ENCODE data around the gene UNKL. TPM values are rescaled to one million over a fixed set of nuclear protein-coding genes. Genes with fewer than 3 reads are reported as not detected.
A peak's percentile ranks its signal among the peaks of the same experiment; 100 is the strongest.

The UNKL gene, protein sequence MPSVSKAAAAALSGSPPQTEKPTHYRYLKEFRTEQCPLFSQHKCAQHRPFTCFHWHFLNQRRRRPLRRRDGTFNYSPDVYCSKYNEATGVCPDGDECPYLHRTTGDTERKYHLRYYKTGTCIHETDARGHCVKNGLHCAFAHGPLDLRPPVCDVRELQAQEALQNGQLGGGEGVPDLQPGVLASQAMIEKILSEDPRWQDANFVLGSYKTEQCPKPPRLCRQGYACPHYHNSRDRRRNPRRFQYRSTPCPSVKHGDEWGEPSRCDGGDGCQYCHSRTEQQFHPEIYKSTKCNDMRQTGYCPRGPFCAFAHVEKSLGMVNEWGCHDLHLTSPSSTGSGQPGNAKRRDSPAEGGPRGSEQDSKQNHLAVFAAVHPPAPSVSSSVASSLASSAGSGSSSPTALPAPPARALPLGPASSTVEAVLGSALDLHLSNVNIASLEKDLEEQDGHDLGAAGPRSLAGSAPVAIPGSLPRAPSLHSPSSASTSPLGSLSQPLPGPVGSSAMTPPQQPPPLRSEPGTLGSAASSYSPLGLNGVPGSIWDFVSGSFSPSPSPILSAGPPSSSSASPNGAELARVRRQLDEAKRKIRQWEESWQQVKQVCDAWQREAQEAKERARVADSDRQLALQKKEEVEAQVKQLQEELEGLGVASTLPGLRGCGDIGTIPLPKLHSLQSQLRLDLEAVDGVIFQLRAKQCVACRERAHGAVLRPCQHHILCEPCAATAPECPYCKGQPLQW
- 10 to 100 TPM; 31.3 to 32.8 TPM for total RNA-seq

GRCh38 chr16:1414532-1415260 lies at the start of gene UNKL:
Gene UNKL (minus strand): TSS chr16:1414704. CDS start chr16:1414691, 13 bp downstream.
- Mint-ChIP-seq H3K4me3 (peak within 1 kb of the TSS; percentile 81), H3K9me3 (ENCODE audit: low read depth) (no peaks in the 10 kb centered on the region), H3K36me3 (ENCODE audit: low read depth) (peaks cover 4% of the 10 kb centered on the region), H3K27ac (peak within 1 kb of the TSS; percentile 81), H3K4me1 (peaks cover 21% of the 10 kb centered on the region), H3K27me3 (no peaks in the 10 kb centered on the region)
- ChIA-PET CTCF (interaction anchor here (0.5 kb wide), 1 partner anchor 1300 kb away, joined by 3 read pairs; no protein-coding TSS in a partner anchor), POLR2A (interaction anchor here (0.6 kb wide), 1 partner anchor 608 kb away, joined by 5 read pairs; no protein-coding TSS in a partner anchor)
- intact Hi-C loops (cut with DNase I, micrococcal nuclease), result loop anchor here (1.0 to 5.0 kb wide), 5 partner anchors 35 to 827 kb away; partner anchors contain the start of genes FAHD1 (in 1 of the 2), HAGH (in 1 of the 2) and UBE2I (in 1 of the 2)
- DNase-seq (peak; percentile 91), ATAC-seq (peak; percentile 64)

GRCh38 chr16:1461146-1461545 lies 46.6 kb upstream of the UNKL start:
- intact Hi-C loops (cut with DNase I, micrococcal nuclease), result no loop called here
- ChIA-PET CTCF (interaction anchor here (0.6 kb wide), 1 partner anchor 109 kb away, joined by 3 read pairs; no protein-coding TSS in a partner anchor), POLR2A (no interaction called here)
- Mint-ChIP-seq H3K27ac (no peak overlapping the region), H3K4me3 (no peak overlapping the region), H3K27me3 (no peaks in the 10 kb centered on the region), H3K4me1 (peaks cover 7% of the 10 kb centered on the region), H3K36me3 (ENCODE audit: low read depth) (peaks cover 6% of the 10 kb centered on the region), H3K9me3 (ENCODE audit: low read depth) (no peaks in the 10 kb centered on the region)
- DNase-seq (no peak), ATAC-seq (no peak)

- DNase-seq (no peak), ATAC-seq (no peak)
- Mint-ChIP-seq H3K27ac (no peak overlapping the region), H3K4me3 (no peak overlapping the region), H3K9me3 (ENCODE audit: low read depth) (no peaks in the 10 kb centered on the region), H3K27me3 (no peaks in the 10 kb centered on the region), H3K36me3 (ENCODE audit: low read depth) (peaks cover 6% of the 10 kb centered on the region), H3K4me1 (peaks cover 7% of the 10 kb centered on the region)
- intact Hi-C loops (cut with DNase I, micrococcal nuclease), result no loop called here
- CTCF ChIA-PET, result interaction anchor here (0.6 kb wide), 1 partner anchor 109 kb away, joined by 3 read pairs; no protein-coding TSS in a partner anchor
- POLR2A ChIA-PET, result no interaction called here
Observed at GRCh38 chr16:1460602-1461138, 46.2 kb upstream of the UNKL start.

DNA sequence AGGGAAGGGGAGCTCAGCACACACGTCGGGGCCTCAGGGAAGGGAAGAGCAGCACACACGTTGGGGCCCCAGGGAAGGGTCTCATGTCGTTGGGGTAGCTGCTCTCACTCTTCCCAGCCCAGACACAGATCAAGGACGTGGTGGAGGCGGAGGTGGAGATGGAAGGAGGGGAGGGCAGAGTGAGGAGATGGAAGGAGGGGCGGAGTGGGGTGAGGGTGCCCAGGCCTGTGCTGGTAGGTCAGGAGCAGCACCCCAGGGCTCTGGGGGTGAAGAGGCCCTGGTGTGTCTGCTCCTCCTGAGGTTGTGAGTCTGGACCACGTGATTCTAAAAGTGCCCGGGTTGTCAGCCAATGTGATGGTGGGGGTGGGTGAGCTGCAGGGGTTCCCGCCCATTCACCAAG lies 45.5 kb upstream of the UNKL start:
- no peaks in the 10 kb centered on the region for H3K9me3 Mint-ChIP-seq (ENCODE audit: low read depth)
- H3K36me3 Mint-ChIP-seq (ENCODE audit: low read depth), result peaks cover 8% of the 10 kb centered on the region
- POLR2A ChIA-PET, result no interaction called here
- ATAC-seq (no peak), DNase-seq (no peak)
- CTCF ChIA-PET, result no interaction called here
- intact Hi-C loops (cut with DNase I, micrococcal nuclease), result no loop called here
- H3K4me3 Mint-ChIP-seq, result no peak overlapping the region
- H3K4me1 Mint-ChIP-seq, result peaks cover 7% of the 10 kb centered on the region
- no peak overlapping the region for H3K27ac Mint-ChIP-seq
- no peaks in the 10 kb centered on the region for H3K27me3 Mint-ChIP-seq

DNA sequence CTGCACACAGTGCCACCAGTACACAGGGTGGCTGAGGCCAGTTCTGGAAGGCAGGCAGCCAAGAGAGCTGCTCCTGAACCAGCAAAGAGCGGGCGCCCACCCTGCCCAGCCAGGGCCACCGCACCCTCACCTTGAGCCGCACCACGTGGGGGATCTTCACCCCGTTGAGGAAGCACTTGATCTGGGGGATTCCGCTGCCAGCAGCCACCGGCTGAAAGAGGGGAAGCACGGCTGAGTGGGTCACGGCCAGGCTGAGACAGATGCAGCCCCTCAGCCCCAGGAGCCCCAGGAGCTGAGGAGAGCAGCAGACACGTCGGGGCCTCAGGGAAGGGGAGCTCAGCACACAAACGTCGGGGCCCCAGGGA lies 44.5 kb upstream of the UNKL start:
- intact Hi-C loops (cut with DNase I, micrococcal nuclease), result no loop called here

DNA sequence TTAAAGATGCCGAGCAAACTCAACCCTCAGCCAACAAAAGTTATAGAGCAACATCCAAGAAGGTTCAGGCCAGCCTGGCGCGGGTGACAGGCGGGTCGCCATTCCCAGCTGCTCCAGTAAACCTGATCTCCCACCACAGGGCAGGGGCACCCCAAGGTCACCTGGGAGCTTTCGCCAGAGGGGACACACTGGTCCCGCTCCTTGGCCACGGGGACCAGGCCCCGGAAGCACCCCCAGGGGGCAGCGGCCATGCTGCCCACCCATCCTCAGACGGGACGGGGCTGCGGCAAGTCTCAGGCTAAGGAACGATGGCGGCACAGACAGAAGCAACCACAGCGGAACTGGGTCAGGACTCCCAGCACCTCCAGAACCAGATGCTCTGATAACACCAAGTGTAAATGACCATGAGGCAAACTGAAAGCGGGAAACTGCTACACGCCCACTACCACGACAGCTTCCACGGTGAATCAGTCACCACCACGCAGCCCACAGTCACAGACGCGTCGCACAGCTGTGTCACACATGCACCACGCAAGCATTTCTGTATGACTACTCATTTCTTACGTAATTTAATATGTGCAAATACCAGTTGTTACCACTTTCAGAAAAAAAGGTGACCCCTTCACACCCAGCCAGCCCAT lies 44.0 kb upstream of the UNKL start:
- CTCF ChIA-PET, result no interaction called here
- Mint-ChIP-seq H3K27me3 (no peaks in the 10 kb centered on the region), H3K4me3 (no peak overlapping the region), H3K4me1 (peaks cover 7% of the 10 kb centered on the region), H3K27ac (no peak overlapping the region), H3K9me3 (ENCODE audit: low read depth) (no peaks in the 10 kb centered on the region), H3K36me3 (ENCODE audit: low read depth) (peaks cover 10% of the 10 kb centered on the region)
- intact Hi-C loops (cut with DNase I, micrococcal nuclease), result no loop called here
- ATAC-seq, result peak; percentile 65
- peak; percentile 65 for DNase-seq
- POLR2A ChIA-PET, result interaction anchor here (0.6 kb wide), 1 partner anchor 51 kb away, joined by 3 read pairs; no protein-coding TSS in a partner anchor

More for the DNA sequence above, 44.5 kb upstream of the UNKL start:
- ATAC-seq, result no peak
- DNase-seq, result no peak
- Mint-ChIP-seq H3K27me3 (no peaks in the 10 kb centered on the region), H3K4me3 (no peak overlapping the region), H3K36me3 (ENCODE audit: low read depth) (peaks cover 10% of the 10 kb centered on the region), H3K27ac (no peak overlapping the region), H3K4me1 (peaks cover 7% of the 10 kb centered on the region), H3K9me3 (ENCODE audit: low read depth) (no peaks in the 10 kb centered on the region)
- POLR2A ChIA-PET, result interaction anchor here (0.6 to 0.7 kb wide), 2 partner anchors 51 to 363 kb away, joined by 3 to 4 read pairs; no protein-coding TSS in a partner anchor
- CTCF ChIA-PET, result no interaction called here

DNA sequence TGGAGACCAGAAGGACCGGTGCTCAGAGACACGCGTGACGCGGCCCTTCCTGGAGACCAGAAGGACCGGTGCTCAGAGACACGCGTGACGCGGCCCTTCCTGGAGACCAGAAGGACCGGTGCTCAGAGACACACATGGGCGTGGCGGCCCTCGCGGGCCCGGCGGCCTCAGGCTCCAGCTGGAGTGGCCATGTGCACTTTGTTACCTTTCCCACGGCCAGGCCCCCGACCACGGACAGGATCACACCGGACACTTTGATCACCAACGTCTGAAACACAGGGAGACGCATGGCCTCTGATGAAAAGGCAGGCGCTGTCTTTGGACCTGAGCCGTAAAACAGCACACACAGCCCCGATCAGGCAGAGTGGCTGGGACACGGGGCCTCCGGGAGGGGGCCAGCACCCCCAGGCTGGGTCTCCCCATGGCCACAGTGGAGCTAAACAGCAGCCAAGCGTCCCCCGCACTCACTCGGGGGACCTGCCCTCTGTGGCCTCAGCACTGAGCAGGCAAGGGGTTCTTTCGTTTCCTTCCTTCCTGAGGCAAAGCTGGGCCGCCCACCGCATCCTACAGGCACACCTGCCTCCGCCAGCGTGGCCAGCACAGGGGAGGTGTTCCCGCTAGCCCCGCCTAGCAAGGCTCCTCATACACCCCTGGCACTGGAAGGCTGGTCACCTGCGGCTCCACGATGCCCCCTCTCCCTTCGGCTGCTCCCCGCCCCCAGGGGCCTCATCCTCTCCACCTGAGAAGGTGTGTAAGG lies 43.2 kb upstream of the UNKL start:
- no peak for ATAC-seq
- no peak overlapping the region for H3K4me3 Mint-ChIP-seq
- peaks cover 8% of the 10 kb centered on the region for H3K36me3 Mint-ChIP-seq (ENCODE audit: low read depth)
- no peak overlapping the region for H3K27ac Mint-ChIP-seq
- POLR2A ChIA-PET, result no interaction called here
- CTCF ChIA-PET, result no interaction called here
- no peaks in the 10 kb centered on the region for H3K9me3 Mint-ChIP-seq (ENCODE audit: low read depth)
- no peak for DNase-seq
- no peaks in the 10 kb centered on the region for H3K27me3 Mint-ChIP-seq
- intact Hi-C loops (cut with DNase I, micrococcal nuclease), result no loop called here
- peaks cover 7% of the 10 kb centered on the region for H3K4me1 Mint-ChIP-seq

DNA sequence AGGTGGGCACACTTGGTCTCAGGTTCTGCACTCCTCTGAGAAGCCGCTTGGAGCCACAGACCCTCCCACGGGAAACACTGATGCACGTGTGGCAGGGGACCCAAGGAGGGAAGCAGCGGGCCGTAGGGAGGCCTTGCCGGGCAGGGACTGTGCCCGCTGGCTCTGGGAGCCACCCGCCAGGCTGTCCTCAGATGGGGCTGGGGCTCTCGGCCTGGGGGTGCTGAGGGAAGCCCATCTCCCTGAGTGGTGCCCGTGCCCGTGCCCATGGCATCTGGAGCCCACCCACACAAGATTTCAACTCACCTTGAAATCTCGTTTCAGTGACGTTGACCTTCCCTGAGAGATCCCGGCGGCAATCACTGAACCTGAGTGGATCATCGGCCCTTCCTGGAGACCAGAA lies 42.4 kb upstream of the UNKL start:
- CTCF ChIA-PET, result no interaction called here
- Mint-ChIP-seq H3K4me3 (no peak overlapping the region), H3K27ac (no peak overlapping the region), H3K9me3 (ENCODE audit: low read depth) (no peaks in the 10 kb centered on the region), H3K36me3 (ENCODE audit: low read depth) (peaks cover 5% of the 10 kb centered on the region), H3K27me3 (no peaks in the 10 kb centered on the region), H3K4me1 (peaks cover 7% of the 10 kb centered on the region)
- POLR2A ChIA-PET, result no interaction called here
- ATAC-seq (no peak), DNase-seq (no peak)
- intact Hi-C loops (cut with DNase I, micrococcal nuclease), result no loop called here

DNA sequence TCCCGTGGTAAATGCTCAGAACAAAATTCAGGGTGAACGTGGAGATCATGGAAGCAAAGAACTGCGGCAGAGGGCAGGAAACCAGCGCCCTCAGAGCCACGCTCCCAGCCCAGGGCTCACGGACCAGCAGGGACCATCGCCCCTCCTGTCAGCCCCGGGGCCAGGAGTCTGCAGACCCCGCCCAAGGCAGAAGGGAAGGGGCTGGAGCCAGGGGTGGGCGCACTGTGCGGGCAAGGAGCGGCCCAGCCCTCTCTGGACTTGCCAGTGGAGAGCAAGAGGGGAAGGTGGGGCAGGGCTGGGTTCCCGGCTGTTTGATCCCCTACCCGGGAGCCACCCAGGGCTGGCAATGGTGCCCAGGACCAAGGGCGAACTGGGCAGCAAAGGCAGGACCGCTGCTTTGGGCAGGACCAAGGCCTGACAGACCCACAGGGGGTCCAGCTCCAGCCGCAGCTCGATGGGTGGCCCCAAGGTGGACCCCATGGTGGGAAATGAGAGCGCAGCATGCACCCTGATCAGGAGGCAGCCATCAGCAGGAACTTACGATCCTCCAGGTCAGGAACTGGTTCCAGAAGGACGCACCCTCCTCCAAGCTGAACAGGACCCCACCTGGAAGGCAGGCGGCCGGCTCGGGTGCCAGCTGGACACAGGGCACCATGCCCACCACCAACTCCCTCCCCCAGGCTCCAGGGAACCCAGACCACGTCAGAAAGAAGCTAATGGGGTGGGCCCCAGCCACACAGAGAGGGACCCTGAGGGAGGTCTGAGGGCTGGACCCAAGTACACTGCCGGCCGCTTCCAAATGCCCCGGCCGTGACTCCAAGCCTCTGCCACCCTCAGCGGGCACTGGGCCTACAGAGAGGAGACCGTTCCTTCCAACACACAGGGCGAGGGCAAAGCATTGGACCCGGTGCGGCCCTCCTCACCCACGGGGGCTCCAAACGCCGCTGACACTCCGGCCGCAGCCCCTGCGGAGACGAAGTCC lies 41.0 kb upstream of the UNKL start:
- H3K4me1 Mint-ChIP-seq, result peaks cover 7% of the 10 kb centered on the region
- DNase-seq (no peak), ATAC-seq (no peak)
- POLR2A ChIA-PET, result no interaction called here
- CTCF ChIA-PET, result no interaction called here
- intact Hi-C loops (cut with DNase I, micrococcal nuclease), result no loop called here
- no peak overlapping the region for H3K4me3 Mint-ChIP-seq
- H3K27ac Mint-ChIP-seq, result no peak overlapping the region
- H3K36me3 Mint-ChIP-seq (ENCODE audit: low read depth), result peaks cover 5% of the 10 kb centered on the region
- no peaks in the 10 kb centered on the region for H3K9me3 Mint-ChIP-seq (ENCODE audit: low read depth)
- no peaks in the 10 kb centered on the region for H3K27me3 Mint-ChIP-seq

- CTCF ChIA-PET, result no interaction called here
- no peak for DNase-seq
- no peak overlapping the region for H3K4me3 Mint-ChIP-seq
- H3K27ac Mint-ChIP-seq, result no peak overlapping the region
- peaks cover 7% of the 10 kb centered on the region for H3K4me1 Mint-ChIP-seq
- intact Hi-C loops (cut with DNase I, micrococcal nuclease), result no loop called here
- POLR2A ChIA-PET, result no interaction called here
- no peaks in the 10 kb centered on the region for H3K27me3 Mint-ChIP-seq
- peaks cover 5% of the 10 kb centered on the region for H3K36me3 Mint-ChIP-seq (ENCODE audit: low read depth)
- no peaks in the 10 kb centered on the region for H3K9me3 Mint-ChIP-seq (ENCODE audit: low read depth)
- no peak for ATAC-seq
Observed at GRCh38 chr16:1454561-1454960, 40.1 kb upstream of the UNKL start.
